GM23338 (cell line): ENCODE results near the gene TMEM117. TPM values are rescaled to one million over a fixed set of nuclear protein-coding genes. Genes with fewer than 3 reads are reported as not detected.

Experiments used
- ATAC-seq: fragments of 200-7000 bp; cut with Tn5 transposase; 3 replicates; pipeline ENCODE4 v1.9.1; 2020
- DNase-seq: peaks from one replicate; pipeline ENCODE4 v3.0.0-alpha.2; 2015; ENCODE audit warnings: low spot score
- H2AFZ ChIP-seq: fragments of 200-600 bp; sonication (generic); 2 replicates; pipeline ENCODE4 v1.8.0; 2016; ENCODE audit warnings: antibody characterized with exemption, mild to moderate bottlenecking, moderate library complexity
- H3F3A ChIP-seq: fragments of 200-600 bp; sonication (generic); replicated peaks from 2 replicates; pipeline ENCODE4 v1.8.0; 2017; ENCODE audit warnings: antibody characterized with exemption, mixed run types, low read depth
- H3K27ac ChIP-seq: fragments of 200-600 bp; sonication (generic); 2 replicates; pipeline ENCODE4 v1.6.1; 2016; ENCODE audit warnings: low read depth
- H3K27me3 ChIP-seq: fragments of 200-600 bp; sonication (generic); 2 replicates; pipeline ENCODE4 v1.8.0; 2016; ENCODE audit warnings: mild to moderate bottlenecking, mixed run types, moderate library complexity; ENCODE audit not compliant: insufficient read depth
- H3K36me3 ChIP-seq: fragments of 200-600 bp; sonication (generic); 2 replicates; pipeline ENCODE4 v1.8.0; 2016; ENCODE audit warnings: mild to moderate bottlenecking; ENCODE audit not compliant: insufficient read depth
- H3K4me1 ChIP-seq: fragments of 200-600 bp; sonication (generic); 2 replicates; pipeline ENCODE4 v1.8.0; 2016; ENCODE audit warnings: mild to moderate bottlenecking, moderate library complexity; ENCODE audit not compliant: insufficient read depth
- H3K4me2 ChIP-seq: fragments of 200-600 bp; sonication (generic); 2 replicates; pipeline ENCODE4 v1.7.1; 2017; ENCODE audit warnings: mixed run types
- H3K4me3 ChIP-seq: fragments of 200-600 bp; sonication (generic); 2 replicates; pipeline ENCODE4 v1.6.1; 2016; ENCODE audit warnings: mixed run types
- H3K79me2 ChIP-seq: fragments of 200-600 bp; sonication (generic); replicated peaks from 2 replicates; pipeline ENCODE4 v1.8.0; 2017; ENCODE audit warnings: mild to moderate bottlenecking; ENCODE audit not compliant: insufficient read depth
- H3K9me2 ChIP-seq: fragments of 200-600 bp; sonication (generic); 2 replicates; pipeline ENCODE4 v1.8.0; 2017; ENCODE audit not compliant: insufficient read depth
- H4K20me1 ChIP-seq: fragments of 200-600 bp; sonication (generic); replicated peaks from 2 replicates; pipeline ENCODE4 v1.8.0; 2017; ENCODE audit warnings: mild to moderate bottlenecking; ENCODE audit not compliant: insufficient read depth
- H3K27ac Mint-ChIP-seq: 2 replicates; pipeline ENCODE4 v1.8.0; 2020; ENCODE audit warnings: inconsistent platforms, mild to moderate bottlenecking, moderate library complexity, mixed read lengths
- H3K27me3 Mint-ChIP-seq: 3 replicates; pipeline ENCODE4 v1.8.0; 2022; ENCODE audit warnings: low read depth, mild to moderate bottlenecking, moderate library complexity, mixed read lengths, inconsistent platforms; ENCODE audit not compliant: insufficient read depth, poor library complexity
- H3K36me3 Mint-ChIP-seq: 3 replicates; pipeline ENCODE4 v1.8.0; 2021; ENCODE audit warnings: low read depth, mild to moderate bottlenecking, inconsistent platforms, moderate library complexity, mixed read lengths
- H3K4me1 Mint-ChIP-seq: 3 replicates; pipeline ENCODE4 v1.8.0; 2020; ENCODE audit warnings: mild to moderate bottlenecking, inconsistent platforms, mixed read lengths
- H3K4me3 Mint-ChIP-seq: 3 replicates; pipeline ENCODE4 v1.8.0; 2021; ENCODE audit warnings: moderate library complexity, mild to moderate bottlenecking, inconsistent platforms, mixed read lengths
- H3K9me3 Mint-ChIP-seq: 3 replicates; pipeline ENCODE4 v1.8.0; 2020; ENCODE audit warnings: moderate library complexity, mild to moderate bottlenecking, inconsistent platforms, mixed read lengths
- CREB1 ChIP-seq: fragments of 250-450 bp; sonication (Bioruptor Pico); IDR thresholded peaks from 2 replicates; pipeline ENCODE4 v1.5.0; 2020; ENCODE audit warnings: low read depth, mild to moderate bottlenecking, moderate library complexity
- EZH2 ChIP-seq: fragments of 200-600 bp; sonication (generic); IDR thresholded peaks from one replicate; pipeline ENCODE4 v1.8.0; 2017; ENCODE audit warnings: antibody characterized with exemption, mild to moderate bottlenecking, low read depth; ENCODE audit not compliant: unreplicated experiment
- JUNB ChIP-seq: IDR thresholded peaks from one replicate; pipeline ENCODE4 v1.6.1; 2016; ENCODE audit warnings: antibody characterized with exemption; ENCODE audit not compliant: unreplicated experiment
- POLR2AphosphoS5 ChIP-seq: IDR thresholded peaks from 2 replicates; pipeline ENCODE4 v1.6.1; 2016; ENCODE audit warnings: antibody characterized with exemption, low read depth
- STAT1 ChIP-seq: IDR thresholded peaks from one replicate; pipeline ENCODE4 v1.6.1; 2016; ENCODE audit warnings: antibody characterized with exemption; ENCODE audit not compliant: unreplicated experiment
- ZNF114 ChIP-seq: fragments of 250-450 bp; sonication (Bioruptor Pico); IDR thresholded peaks from 2 replicates; pipeline ENCODE4 v1.5.0; 2020; ENCODE audit warnings: mild to moderate bottlenecking, moderate library complexity
- ZNF331 ChIP-seq: fragments of 250-450 bp; sonication (Bioruptor Pico); IDR thresholded peaks from 2 replicates; pipeline ENCODE4 v1.5.0; 2020; ENCODE audit warnings: low read depth, mild to moderate bottlenecking, moderate library complexity
- polyA plus RNA-seq: library from polyadenylated mRNA; unstranded; fragments of >200 nt; fragmentation: Nextera tagmentation; extraction: Ambion mirVana; gene quantifications from 2 replicates; pipeline ENCODE4 v1.2.1, GENCODE V29; 2016
- total RNA-seq: library from RNA; depleted of rRNA; stranded (reverse); fragments of >200 nt; shearing (Covaris generic); gene quantifications from 2 replicates; pipeline ENCODE4 v1.2.3, GENCODE V29; 2014
- TF ChIP-seq, protein P1 (sequence below): fragments of 250-450 bp; sonication (Bioruptor Pico); IDR thresholded peaks from 2 replicates; pipeline ENCODE4 v1.5.0; 2020; ENCODE audit warnings: mild to moderate bottlenecking, moderate library complexity
- TF ChIP-seq, protein P2 (sequence below): IDR thresholded peaks from one replicate; pipeline ENCODE4 v1.6.1; 2018; ENCODE audit warnings: antibody characterized with exemption; ENCODE audit not compliant: unreplicated experiment
- TF ChIP-seq, protein P3 (sequence below), 2 experiments: fragments of 200-600 bp in 1 of 2; sonication (generic) in 1 of 2; conservative IDR thresholded peaks; 2 replicates each; pipeline versions ENCODE4 v1.5.1 to v1.6.1; 2016 to 2017; ENCODE audit warnings: antibody characterized with exemption in 2 of 2, low read depth in 2 of 2, mild to moderate bottlenecking in 2 of 2, moderate library complexity in 1 of 2
- TF ChIP-seq, protein P4 (sequence below): IDR thresholded peaks from 2 replicates; pipeline ENCODE4 v1.6.1; 2016; ENCODE audit warnings: antibody characterized with exemption

Gene TMEM117
- total and polyA plus RNA-seq, 2 experiments from 2014 or later: 0.94 to 1.6 TPM

DNA sequence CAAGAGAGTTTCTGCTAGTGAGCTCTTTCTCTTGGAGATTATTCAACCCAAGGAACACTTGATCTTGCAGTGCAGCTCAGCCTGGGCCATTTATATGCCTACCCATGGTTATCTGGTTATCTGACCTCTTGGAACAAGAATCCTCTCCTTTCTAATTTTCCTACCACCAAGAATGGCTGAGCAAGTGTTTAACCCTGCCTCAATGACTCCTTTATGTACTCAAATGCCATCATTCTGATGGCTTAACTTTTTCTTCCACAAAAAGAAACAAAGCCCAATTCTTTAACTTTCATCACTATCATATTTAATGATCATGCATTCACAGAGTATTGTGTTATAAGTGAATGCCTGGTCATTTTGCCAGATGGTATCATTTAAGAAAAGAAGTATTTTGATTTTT, 67.8 kb downstream of the TMEM117 start:
- Histone ChIP-seq H3K27me3 (no peaks in the 10 kb centered on the region), H4K20me1 (no peaks in the 10 kb centered on the region), H3K4me2 (no peak overlapping the region), H3K79me2 (no peaks in the 10 kb centered on the region), H3K4me3 (no peak overlapping the region), H3K4me1 (peaks cover 23% of the 10 kb centered on the region), H2AFZ (no peak overlapping the region), H3K27ac (no peak overlapping the region), H3K9me2 (0 out of 2 replicates have a peak, but pooled peaks cover 4% of the 10 kb centered on the region), H3F3A (no peaks in the 10 kb centered on the region), H3K36me3 (peaks cover 3% of the 10 kb centered on the region; the same call in 1 of the 2 replicates)
- H3K4me3 Mint-ChIP-seq: no peak overlapping the region
- peaks cover 15% of the 10 kb centered on the region; the same call in 2 of the 3 replicates for H3K4me1 Mint-ChIP-seq
- no peak for TF ChIP-seq CREB1 (CRISPR knock-in tag)
- TF ChIP-seq, protein P1, sequence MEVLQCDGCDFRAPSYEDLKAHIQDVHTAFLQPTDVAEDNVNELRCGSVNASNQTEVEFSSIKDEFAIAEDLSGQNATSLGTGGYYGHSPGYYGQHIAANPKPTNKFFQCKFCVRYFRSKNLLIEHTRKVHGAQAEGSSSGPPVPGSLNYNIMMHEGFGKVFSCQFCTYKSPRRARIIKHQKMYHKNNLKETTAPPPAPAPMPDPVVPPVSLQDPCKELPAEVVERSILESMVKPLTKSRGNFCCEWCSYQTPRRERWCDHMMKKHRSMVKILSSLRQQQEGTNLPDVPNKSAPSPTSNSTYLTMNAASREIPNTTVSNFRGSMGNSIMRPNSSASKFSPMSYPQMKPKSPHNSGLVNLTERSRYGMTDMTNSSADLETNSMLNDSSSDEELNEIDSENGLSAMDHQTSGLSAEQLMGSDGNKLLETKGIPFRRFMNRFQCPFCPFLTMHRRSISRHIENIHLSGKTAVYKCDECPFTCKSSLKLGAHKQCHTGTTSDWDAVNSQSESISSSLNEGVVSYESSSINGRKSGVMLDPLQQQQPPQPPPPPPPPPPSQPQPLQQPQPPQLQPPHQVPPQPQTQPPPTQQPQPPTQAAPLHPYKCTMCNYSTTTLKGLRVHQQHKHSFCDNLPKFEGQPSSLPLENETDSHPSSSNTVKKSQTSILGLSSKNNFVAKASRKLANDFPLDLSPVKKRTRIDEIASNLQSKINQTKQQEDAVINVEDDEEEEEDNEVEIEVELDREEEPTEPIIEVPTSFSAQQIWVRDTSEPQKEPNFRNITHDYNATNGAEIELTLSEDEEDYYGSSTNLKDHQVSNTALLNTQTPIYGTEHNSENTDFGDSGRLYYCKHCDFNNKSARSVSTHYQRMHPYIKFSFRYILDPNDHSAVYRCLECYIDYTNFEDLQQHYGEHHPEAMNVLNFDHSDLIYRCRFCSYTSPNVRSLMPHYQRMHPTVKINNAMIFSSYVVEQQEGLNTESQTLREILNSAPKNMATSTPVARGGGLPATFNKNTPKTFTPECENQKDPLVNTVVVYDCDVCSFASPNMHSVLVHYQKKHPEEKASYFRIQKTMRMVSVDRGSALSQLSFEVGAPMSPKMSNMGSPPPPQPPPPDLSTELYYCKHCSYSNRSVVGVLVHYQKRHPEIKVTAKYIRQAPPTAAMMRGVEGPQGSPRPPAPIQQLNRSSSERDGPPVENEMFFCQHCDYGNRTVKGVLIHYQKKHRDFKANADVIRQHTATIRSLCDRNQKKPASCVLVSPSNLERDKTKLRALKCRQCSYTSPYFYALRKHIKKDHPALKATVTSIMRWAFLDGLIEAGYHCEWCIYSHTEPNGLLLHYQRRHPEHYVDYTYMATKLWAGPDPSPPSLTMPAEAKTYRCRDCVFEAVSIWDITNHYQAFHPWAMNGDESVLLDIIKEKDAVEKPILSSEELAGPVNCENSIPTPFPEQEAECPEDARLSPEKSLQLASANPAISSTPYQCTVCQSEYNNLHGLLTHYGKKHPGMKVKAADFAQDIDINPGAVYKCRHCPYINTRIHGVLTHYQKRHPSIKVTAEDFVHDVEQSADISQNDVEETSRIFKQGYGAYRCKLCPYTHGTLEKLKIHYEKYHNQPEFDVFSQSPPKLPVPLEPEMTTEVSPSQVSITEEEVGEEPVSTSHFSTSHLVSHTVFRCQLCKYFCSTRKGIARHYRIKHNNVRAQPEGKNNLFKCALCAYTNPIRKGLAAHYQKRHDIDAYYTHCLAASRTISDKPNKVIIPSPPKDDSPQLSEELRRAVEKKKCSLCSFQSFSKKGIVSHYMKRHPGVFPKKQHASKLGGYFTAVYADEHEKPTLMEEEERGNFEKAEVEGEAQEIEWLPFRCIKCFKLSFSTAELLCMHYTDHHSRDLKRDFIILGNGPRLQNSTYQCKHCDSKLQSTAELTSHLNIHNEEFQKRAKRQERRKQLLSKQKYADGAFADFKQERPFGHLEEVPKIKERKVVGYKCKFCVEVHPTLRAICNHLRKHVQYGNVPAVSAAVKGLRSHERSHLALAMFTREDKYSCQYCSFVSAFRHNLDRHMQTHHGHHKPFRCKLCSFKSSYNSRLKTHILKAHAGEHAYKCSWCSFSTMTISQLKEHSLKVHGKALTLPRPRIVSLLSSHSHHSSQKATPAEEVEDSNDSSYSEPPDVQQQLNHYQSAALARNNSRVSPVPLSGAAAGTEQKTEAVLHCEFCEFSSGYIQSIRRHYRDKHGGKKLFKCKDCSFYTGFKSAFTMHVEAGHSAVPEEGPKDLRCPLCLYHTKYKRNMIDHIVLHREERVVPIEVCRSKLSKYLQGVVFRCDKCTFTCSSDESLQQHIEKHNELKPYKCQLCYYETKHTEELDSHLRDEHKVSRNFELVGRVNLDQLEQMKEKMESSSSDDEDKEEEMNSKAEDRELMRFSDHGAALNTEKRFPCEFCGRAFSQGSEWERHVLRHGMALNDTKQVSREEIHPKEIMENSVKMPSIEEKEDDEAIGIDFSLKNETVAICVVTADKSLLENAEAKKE: no peak
- no peak for TF ChIP-seq ZNF331 (CRISPR knock-in tag)
- TF ChIP-seq ZNF114 (CRISPR knock-in tag): no peak
- TF ChIP-seq STAT1: no peak
- no peak for TF ChIP-seq EZH2
- no peak for TF ChIP-seq POLR2AphosphoS5
- TF ChIP-seq, protein P2, sequence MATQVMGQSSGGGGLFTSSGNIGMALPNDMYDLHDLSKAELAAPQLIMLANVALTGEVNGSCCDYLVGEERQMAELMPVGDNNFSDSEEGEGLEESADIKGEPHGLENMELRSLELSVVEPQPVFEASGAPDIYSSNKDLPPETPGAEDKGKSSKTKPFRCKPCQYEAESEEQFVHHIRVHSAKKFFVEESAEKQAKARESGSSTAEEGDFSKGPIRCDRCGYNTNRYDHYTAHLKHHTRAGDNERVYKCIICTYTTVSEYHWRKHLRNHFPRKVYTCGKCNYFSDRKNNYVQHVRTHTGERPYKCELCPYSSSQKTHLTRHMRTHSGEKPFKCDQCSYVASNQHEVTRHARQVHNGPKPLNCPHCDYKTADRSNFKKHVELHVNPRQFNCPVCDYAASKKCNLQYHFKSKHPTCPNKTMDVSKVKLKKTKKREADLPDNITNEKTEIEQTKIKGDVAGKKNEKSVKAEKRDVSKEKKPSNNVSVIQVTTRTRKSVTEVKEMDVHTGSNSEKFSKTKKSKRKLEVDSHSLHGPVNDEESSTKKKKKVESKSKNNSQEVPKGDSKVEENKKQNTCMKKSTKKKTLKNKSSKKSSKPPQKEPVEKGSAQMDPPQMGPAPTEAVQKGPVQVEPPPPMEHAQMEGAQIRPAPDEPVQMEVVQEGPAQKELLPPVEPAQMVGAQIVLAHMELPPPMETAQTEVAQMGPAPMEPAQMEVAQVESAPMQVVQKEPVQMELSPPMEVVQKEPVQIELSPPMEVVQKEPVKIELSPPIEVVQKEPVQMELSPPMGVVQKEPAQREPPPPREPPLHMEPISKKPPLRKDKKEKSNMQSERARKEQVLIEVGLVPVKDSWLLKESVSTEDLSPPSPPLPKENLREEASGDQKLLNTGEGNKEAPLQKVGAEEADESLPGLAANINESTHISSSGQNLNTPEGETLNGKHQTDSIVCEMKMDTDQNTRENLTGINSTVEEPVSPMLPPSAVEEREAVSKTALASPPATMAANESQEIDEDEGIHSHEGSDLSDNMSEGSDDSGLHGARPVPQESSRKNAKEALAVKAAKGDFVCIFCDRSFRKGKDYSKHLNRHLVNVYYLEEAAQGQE: no peak
- TF ChIP-seq, protein P3, sequence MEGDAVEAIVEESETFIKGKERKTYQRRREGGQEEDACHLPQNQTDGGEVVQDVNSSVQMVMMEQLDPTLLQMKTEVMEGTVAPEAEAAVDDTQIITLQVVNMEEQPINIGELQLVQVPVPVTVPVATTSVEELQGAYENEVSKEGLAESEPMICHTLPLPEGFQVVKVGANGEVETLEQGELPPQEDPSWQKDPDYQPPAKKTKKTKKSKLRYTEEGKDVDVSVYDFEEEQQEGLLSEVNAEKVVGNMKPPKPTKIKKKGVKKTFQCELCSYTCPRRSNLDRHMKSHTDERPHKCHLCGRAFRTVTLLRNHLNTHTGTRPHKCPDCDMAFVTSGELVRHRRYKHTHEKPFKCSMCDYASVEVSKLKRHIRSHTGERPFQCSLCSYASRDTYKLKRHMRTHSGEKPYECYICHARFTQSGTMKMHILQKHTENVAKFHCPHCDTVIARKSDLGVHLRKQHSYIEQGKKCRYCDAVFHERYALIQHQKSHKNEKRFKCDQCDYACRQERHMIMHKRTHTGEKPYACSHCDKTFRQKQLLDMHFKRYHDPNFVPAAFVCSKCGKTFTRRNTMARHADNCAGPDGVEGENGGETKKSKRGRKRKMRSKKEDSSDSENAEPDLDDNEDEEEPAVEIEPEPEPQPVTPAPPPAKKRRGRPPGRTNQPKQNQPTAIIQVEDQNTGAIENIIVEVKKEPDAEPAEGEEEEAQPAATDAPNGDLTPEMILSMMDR (conservative IDR thresholded peaks at IDR 0.05; ENCODE audit: low read depth in 2 of 2): no peak
- no peak for TF ChIP-seq JUNB
- TF ChIP-seq, protein P4, sequence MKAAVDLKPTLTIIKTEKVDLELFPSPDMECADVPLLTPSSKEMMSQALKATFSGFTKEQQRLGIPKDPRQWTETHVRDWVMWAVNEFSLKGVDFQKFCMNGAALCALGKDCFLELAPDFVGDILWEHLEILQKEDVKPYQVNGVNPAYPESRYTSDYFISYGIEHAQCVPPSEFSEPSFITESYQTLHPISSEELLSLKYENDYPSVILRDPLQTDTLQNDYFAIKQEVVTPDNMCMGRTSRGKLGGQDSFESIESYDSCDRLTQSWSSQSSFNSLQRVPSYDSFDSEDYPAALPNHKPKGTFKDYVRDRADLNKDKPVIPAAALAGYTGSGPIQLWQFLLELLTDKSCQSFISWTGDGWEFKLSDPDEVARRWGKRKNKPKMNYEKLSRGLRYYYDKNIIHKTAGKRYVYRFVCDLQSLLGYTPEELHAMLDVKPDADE: no peak
- DNase-seq (no peak), ATAC-seq (no peak)
- H3K36me3 Mint-ChIP-seq: peaks cover 13% of the 10 kb centered on the region; the same call in 2 of the 3 replicates
- H3K27me3 Mint-ChIP-seq: no peaks in the 10 kb centered on the region
- H3K9me3 Mint-ChIP-seq: peaks cover 15% of the 10 kb centered on the region
- H3K27ac Mint-ChIP-seq: no peak overlapping the region
